GM10248 (cell line): ENCODE results near the gene CLEC10A.

ENCODE experiments used
- CTCF ChIA-PET: fragments of 300-600 bp; sonication (Branson Sonifier 250); formaldehyde crosslinking; extraction: SDS; loops from one replicate; lab custom pipeline; 2021; ENCODE audit warnings: antibody characterized with exemption; lab: Yijun Ruan, JAX
- POLR2A ChIA-PET: fragments of 350-650 bp; sonication (Branson Sonifier 250); formaldehyde crosslinking; extraction: SDS; loops from one replicate; lab custom pipeline; 2020; ENCODE audit warnings: antibody characterized with exemption; lab: Yijun Ruan, JAX
- DNase-seq: peaks from one replicate; pipeline ENCODE4 v3.0.0; 2012; ENCODE audit errors: extremely low spot score
- CTCF ChIP-seq: IDR thresholded peaks from 2 replicates; pipeline ENCODE4 v1.5.1; 2012; ENCODE audit warnings: mild to moderate bottlenecking, low read depth; ENCODE audit errors: extremely low read depth, missing control alignments, control extremely low read depth

The CLEC10A gene

GRCh38 chr17:7072406-7072805 lies 7.6 kb downstream of the CLEC10A start:
- DNase-seq, result no peak
- POLR2A ChIA-PET, result no interaction called here
- TF ChIP-seq CTCF, result no peak
- CTCF ChIA-PET, result interaction anchor here (0.8 to 2.3 kb wide), 4 partner anchors 13 to 84 kb away, joined by 3 to 7 read pairs (median 4); no protein-coding TSS in a partner anchor

GRCh38 chr17:7070712-7071111 lies 9.3 kb downstream of the CLEC10A start:
- no peak for TF ChIP-seq CTCF
- DNase-seq, result no peak
- ChIA-PET POLR2A (no interaction called here), CTCF (interaction anchor here (1.0 to 2.3 kb wide), 3 partner anchors 15 to 107 kb away, joined by 3 to 7 read pairs (median 4); no protein-coding TSS in a partner anchor)

GRCh38 chr17:7068268-7068667 lies 11.8 kb downstream of the CLEC10A start:
- no peak for DNase-seq
- ChIA-PET POLR2A (no interaction called here), CTCF (no interaction called here)
- TF ChIP-seq CTCF, result no peak

- TF ChIP-seq CTCF, result no peak
- CTCF ChIA-PET, result no interaction called here
- no peak for DNase-seq
- POLR2A ChIA-PET, result no interaction called here
Measured at GRCh38 chr17:7067198-7067597, 12.9 kb downstream of the CLEC10A start.

- no peak for DNase-seq
- POLR2A ChIA-PET, result no interaction called here
- CTCF ChIA-PET, result interaction anchor here (2.2 to 2.5 kb wide), 2 partner anchors 12 to 72 kb away, joined by 7 to 9 read pairs; no protein-coding TSS in a partner anchor
- no peak for TF ChIP-seq CTCF
Measured at GRCh38 chr17:7064261-7064660, 15.8 kb downstream of the CLEC10A start.

- DNase-seq, result no peak
- ChIA-PET POLR2A (no interaction called here), CTCF (interaction anchor here (2.2 to 2.5 kb wide), 2 partner anchors 11 to 73 kb away, joined by 7 to 9 read pairs; no protein-coding TSS in a partner anchor)
- no peak for TF ChIP-seq CTCF
Measured at GRCh38 chr17:7063518-7064094, 16.4 kb downstream of the CLEC10A start.
